Left ventricle myocardium inferior (tissue), 1 donor: ENCODE data around the gene ACAT2. TPM values are rescaled to one million over a fixed set of nuclear protein-coding genes. Genes with fewer than 3 reads are reported as not detected.
"Not testable (repeated sequence)": the region's sequence is repeated elsewhere in the genome, so short reads cannot be mapped to it uniquely, and the experiment has no call there.

ENCODE experiments used
- DNase-seq: peaks from one replicate; pipeline ENCODE4 v3.0.0-alpha.2; 2020
- H3K27ac ChIP-seq: fragments of 200-600 bp; replicated peaks from 2 replicates; pipeline ENCODE4 v1.8.0; 2021
- H3K27me3 ChIP-seq: fragments of 200-600 bp; 2 replicates; pipeline ENCODE4 v1.8.0; 2021; ENCODE audit warnings: low read depth
- H3K36me3 ChIP-seq: fragments of 200-600 bp; 2 replicates; pipeline ENCODE4 v1.8.0; 2021
- H3K4me1 ChIP-seq: fragments of 200-600 bp; 2 replicates; pipeline ENCODE4 v1.8.0; 2021
- H3K4me3 ChIP-seq: fragments of 200-600 bp; 2 replicates; pipeline ENCODE4 v1.8.0; 2021; ENCODE audit warnings: mild to moderate bottlenecking, moderate library complexity
- H3K9me3 ChIP-seq: fragments of 200-600 bp; replicated peaks from 2 replicates; pipeline ENCODE4 v1.8.0; 2021
- CTCF ChIP-seq: fragments of 200-600 bp; IDR thresholded peaks from 2 replicates; pipeline ENCODE4 v1.8.0; 2021; ENCODE audit warnings: antibody characterized with exemption, mild to moderate bottlenecking, borderline replicate concordance
- intact Hi-C: fragments of 100-400 bp; cut with micrococcal nuclease; formaldehyde crosslinking; loops from one replicate; pipeline ENCODE4 v1.11.0; 2022
- total RNA-seq: library from RNA; stranded (reverse); fragmentation: NEBNext Ultra II Directional; extraction: Animal tissue kit (Norgen Biotek cat#: 25700); gene quantifications from one replicate; pipeline ENCODE4 v1.2.1, GENCODE V29; 2021
- donor health status: DM: no; HTN: yes; CAD: no; lungs with severe emphysema.

The ACAT2 gene
- total RNA-seq, 1 donor from 2014 or later: 5.2 TPM

- intact Hi-C loops: no loop called here
- no peak overlapping the region for H3K4me3 ChIP-seq
- H3K27me3 ChIP-seq: no peaks in the 10 kb centered on the region
- no peak for TF ChIP-seq CTCF
- H3K36me3 ChIP-seq: no peaks in the 10 kb centered on the region
- no peaks in the 10 kb centered on the region for H3K4me1 ChIP-seq
- no peak for DNase-seq
- no peak overlapping the region for H3K27ac ChIP-seq
- no peaks in the 10 kb centered on the region for H3K9me3 ChIP-seq
These were observed 51.9 kb downstream of the ACAT2 start for GRCh38 chr6:159813781-159814180.

- no peaks in the 10 kb centered on the region for H3K36me3 ChIP-seq
- no peak overlapping the region for H3K4me3 ChIP-seq
- H3K4me1 ChIP-seq: no peaks in the 10 kb centered on the region
- no peaks in the 10 kb centered on the region for H3K9me3 ChIP-seq
- peaks cover 7% of the 10 kb centered on the region for H3K27me3 ChIP-seq
- DNase-seq: no peak
- intact Hi-C loops: no loop called here
- no peak for TF ChIP-seq CTCF
- H3K27ac ChIP-seq: no peak overlapping the region
These were observed 53.6 kb downstream of the ACAT2 start for GRCh38 chr6:159815410-159815809.

DNA sequence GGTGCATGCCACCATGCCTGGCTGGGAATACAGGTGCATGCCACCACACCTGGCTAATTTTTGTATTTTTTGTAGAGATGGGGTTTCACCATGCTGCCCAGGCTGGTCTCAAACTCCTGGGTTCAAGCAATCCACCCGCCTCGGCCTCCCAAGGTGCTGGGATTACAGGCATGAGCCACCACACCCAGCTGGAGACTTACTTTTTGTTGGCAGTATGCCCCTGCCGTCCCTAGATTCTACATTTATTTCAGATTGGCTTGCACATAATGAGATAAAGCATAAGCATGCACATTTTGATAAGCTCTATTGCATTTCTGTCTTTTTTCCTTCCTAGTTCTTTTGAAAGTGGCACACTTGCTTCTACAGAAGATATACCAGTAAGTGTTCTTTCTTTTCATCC lies 54.9 kb downstream of the ACAT2 start:
- H3K36me3 ChIP-seq, intact Hi-C loops, H3K4me1 ChIP-seq, H3K27ac ChIP-seq, H3K9me3 ChIP-seq, H3K4me3 ChIP-seq, H3K27me3 ChIP-seq, DNase-seq: not testable (repeated sequence)

- H3K36me3 ChIP-seq: no peaks in the 10 kb centered on the region
- intact Hi-C loops: no loop called here
- TF ChIP-seq CTCF: no peak
These were observed 56.3 kb downstream of the ACAT2 start for GRCh38 chr6:159817951-159818739.

DNA sequence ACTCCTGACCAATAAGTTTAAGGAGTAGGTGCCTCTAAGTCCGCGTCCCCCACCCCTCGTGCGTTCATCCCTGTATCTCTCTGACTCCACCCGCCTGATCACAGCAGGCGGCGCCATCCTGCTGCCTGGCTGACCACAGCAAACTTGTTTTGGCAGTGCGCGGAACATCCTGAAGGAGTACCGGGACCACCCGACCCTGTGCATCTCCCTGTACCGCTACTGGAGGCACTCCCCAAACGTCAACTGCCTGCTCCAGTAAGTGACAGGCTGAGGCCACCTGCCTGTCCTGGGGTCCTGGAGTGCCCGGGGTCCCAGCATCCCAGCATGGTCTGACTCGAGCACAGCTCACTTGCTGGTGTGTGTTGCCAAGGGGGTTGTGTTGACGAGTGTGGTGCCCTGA lies 57.3 kb downstream of the ACAT2 start:
- no peak for TF ChIP-seq CTCF
- Histone ChIP-seq H3K36me3 (no peaks in the 10 kb centered on the region), H3K4me1 (no peaks in the 10 kb centered on the region), H3K27me3 (peaks cover 7% of the 10 kb centered on the region), H3K4me3 (no peak overlapping the region), H3K9me3 (no peaks in the 10 kb centered on the region), H3K27ac (no peak overlapping the region)
- no peak for DNase-seq
- intact Hi-C loops: no loop called here

More at GRCh38 chr6:159817951-159818739, 56.3 kb downstream of the ACAT2 start:
- DNase-seq: no peak
- Histone ChIP-seq H3K27me3 (peaks cover 7% of the 10 kb centered on the region), H3K4me3 (no peak overlapping the region), H3K4me1 (no peaks in the 10 kb centered on the region), H3K27ac (no peak overlapping the region), H3K9me3 (no peaks in the 10 kb centered on the region)

- intact Hi-C loops: no loop called here
- no peak for TF ChIP-seq CTCF
- Histone ChIP-seq H3K9me3 (no peaks in the 10 kb centered on the region), H3K36me3 (no peaks in the 10 kb centered on the region), H3K27me3 (peaks cover 7% of the 10 kb centered on the region), H3K4me3 (no peak overlapping the region), H3K27ac (no peak overlapping the region), H3K4me1 (no peaks in the 10 kb centered on the region)
- no peak for DNase-seq
These were observed 58.2 kb downstream of the ACAT2 start for GRCh38 chr6:159819932-159820640.
